SIG-M5 treated with dmso at 0.1 percent for 504 hours (cell line): ENCODE results near the gene CHST1.

Source experiments
- DNase-seq: peaks from one replicate; lab custom pipeline; 2025; ENCODE audit not compliant: unreplicated experiment; lab: John Stamatoyannopoulos, UW

Gene CHST1

DNA sequence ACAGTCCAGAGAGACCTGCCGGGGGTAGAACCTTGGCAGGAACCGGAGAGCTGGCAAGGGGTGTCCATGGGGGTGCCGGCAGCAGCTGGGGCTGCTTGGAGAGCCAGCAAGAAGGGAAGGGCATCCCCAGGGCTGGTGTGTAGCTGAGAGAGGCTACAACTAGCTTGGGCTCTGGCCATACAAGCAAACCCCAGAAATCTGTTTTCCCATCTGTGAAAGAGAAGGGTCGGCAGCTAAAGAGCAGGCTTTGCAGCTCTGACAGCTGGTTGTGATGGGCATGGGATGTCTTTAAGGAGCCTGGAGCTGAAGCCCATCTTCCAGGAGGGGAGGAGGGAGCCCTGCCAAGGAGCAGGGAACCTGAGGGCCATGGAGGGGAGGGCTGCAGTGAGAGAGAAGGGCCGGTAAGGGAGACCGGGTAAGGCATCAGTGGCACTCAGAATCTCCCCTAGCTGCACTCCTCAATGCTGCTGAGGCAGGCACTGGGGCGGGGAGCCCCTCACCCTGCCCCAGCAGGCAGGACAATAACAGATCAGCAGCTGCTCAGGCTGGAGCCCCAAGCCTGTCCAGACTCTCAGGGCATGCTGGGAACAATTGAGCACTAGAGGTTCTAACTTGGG is 3.9 kb downstream of the CHST1 start:
- DNase-seq, result no peak

DNA sequence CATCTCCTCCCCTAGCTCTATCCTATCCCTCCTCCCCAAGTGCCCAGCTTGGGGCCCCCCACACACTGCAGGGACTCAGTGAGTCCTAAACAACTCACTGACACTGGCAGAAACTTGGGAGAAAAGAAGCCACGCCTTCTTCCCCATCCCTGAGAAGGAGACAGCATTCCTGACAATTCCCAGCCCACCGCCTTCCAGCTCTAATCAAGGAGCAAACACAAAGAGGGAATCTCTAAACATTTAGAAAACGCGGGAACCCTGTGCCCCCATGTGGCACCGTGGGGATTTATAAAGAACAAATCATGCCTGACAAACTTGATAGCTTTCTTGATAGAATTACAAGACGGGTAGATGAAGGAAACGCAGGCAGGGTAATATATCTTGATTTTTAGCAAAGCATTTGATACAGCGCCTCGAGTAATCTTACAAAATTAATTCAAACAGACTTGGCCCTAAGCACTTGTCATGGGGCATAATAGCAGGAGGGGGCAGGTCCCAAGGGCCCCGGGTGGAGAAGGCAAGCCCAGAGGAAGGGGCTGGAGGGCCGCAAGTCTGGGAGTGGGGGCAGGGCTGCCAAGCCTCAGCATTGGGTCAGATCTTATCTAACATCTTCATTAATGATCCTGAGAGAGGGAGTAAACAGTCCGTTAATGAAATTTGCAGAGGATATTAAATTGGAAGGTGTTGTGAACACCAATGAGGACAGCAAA is 4.5 kb downstream of the CHST1 start:
- DNase-seq, result no peak

DNA sequence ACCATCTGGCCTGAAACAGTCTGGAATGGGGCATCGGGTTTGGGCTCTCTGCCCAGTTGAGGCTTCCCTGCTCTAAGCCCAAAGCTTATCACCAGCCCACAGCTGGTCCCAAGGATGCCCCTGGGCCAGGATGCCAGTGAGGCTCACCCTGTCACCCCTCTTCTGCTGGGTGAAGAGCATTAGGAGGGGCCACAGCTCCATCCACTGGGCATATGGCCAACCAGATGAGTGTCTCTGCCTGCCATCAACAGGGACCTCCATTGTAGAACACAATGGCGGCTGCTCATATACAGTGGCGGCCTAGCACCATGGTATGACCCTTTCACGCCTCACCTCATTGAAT is 5.6 kb downstream of the CHST1 start:
- DNase-seq, result no peak

DNA sequence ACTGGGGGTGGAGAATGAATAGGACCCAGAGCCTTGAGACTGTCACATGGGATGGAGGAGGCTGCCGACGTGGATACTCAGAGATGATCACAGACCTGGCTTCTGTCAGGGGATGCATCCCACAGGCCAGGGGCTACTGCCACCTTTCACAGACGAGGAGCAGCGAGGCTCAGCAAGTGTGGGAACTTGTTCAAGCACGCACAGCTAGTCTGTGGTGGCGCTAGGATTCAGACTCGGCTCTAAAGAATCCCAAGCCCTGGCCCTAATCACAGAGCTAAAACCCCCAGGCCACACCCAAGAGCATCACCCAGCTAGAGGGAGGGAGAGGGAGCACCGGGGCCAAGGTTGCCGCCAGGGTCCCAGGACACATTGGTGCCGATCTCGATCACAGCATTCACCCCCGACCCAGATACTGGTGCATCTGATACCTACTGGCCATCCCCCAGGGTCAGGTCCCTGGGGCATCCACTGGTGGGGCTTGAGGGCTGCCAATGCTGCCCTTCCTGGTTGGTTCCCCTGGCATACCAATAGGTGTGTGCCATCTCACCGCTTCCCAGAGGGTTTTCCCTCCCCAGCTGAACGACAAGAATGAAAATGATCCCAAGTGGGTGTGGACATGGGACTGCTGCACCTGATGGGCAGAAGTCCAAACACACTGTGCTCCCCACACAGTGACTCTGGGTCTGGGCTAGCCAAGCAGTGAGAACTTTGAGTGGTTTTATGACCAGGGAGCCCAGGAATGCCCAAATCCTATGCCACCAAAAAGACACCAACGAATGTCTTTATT is 6.2 kb downstream of the CHST1 start:
- no peak for DNase-seq

DNA sequence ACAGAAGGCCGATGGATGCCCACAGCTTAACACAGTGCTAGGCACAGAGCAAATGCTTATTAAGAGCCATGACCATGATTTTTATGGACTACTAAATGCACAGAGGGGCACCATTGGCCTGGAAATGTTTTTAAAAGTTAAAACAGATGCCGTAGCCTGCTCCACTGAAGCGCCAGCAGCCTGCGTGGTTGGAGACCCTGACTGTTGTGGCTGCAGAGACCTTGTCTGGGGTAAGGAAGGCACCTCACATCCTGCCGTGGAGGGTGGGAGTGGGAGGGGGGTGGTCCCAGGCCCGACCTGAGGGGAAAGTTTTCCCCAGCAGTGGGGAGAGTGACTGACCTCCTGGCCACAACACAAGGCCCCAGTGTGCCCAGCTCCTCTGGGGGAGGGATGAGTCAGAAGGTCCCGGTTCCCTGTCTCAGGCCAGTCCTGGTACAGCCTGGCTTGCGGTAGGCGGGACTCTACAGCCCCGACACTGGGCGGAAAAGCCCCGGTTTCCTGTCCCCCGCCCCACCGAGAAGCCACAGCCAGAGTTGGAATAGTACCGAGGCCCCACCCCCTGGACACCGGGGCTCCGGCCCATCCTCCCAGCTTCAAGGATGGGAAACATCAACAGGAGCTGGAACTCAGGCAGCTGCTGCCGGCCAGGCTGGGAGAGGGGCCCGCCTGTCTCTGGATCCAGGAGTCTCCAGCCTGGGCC is 7.0 kb downstream of the CHST1 start:
- DNase-seq, result no peak

DNA sequence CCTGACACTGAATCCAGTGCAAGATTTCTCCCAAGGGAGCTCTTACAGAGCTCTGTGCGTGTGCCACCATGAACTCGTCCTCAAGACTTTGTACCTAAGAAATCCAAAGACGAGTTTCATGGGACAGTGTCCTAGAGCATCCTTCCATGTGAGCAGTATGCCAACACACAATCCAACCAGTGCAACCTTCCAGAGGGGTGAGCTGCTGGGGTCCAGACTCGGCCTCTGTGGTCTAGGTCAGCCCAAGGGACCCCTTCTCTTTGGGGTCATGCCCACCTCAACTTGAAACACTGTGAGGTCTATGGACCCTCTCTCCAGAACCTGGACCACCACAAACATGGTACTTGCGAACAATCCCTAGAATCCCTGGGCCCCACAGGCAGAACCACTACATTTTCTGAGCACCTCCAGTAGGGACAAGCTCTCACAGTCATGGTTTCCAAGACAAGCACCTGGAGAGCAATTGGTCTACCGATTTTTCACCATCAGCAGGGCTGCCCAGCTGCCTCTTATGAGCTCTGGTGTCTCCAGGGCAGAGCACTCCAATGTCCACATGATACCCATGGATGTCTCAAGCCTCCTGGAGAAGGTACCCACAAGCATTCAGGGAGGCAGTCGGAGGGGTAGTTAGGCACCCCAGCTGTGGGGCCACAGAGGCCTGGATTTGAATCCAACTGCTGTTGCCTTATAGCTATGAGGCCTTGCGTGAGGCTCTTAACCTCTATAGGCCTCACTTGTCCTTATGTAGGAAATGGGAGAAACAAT is 7.7 kb downstream of the CHST1 start:
- no peak for DNase-seq

DNA sequence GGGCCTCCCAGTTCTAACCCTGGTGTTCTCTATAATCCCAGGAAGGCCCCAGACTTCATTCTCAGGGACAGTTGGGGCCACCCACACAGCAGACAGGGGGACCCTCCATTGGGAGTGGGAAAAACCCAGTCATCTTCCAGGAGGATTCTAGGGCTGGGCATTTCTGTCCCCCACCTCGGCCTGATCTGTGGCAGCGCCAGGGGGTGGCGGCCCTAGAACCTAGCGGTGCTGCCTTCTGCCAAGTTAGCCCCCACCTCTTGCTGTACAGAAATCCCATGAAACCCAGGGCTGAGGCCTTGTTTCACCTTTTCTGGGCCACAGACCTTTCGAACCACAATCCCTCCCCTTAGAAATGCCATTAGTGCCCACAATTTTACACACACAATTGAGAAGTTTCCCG is 9.6 kb downstream of the CHST1 start:
- no peak for DNase-seq

DNA sequence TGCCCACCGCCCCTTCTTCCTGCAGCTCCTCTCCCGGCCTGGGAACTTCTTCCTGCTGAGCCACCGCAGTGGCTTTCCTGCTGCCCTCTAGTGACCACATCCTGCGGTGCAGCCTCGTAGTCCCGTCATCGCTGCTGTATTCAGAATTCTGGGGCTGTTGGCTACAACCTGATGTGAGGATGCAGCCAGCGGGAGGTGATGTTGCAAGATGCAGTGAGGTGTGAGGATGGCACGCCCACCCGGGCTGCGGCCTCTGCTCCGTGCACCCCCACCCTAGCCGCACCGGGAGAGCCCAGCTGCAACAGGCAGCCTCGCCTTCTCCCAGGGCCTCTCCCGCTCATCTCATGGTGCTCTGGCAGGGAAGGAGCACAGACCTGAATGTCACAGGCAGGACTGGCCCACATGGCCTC is 10.1 kb downstream of the CHST1 start:
- peak; percentile 44 for DNase-seq

DNA sequence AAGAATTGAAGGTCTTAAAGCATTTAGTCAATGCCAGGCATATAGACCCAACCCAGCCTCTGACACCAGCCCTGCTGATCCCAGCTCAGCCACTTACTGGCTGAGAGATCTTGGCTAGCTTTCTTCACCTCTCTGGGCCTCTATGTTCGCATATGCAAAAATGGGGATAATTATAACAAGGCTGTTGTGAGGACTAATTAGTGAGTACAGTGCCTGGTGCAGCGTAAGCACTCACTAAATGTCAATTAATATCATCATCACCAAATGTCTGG is 10.5 kb downstream of the CHST1 start:
- DNase-seq, result no peak

DNA sequence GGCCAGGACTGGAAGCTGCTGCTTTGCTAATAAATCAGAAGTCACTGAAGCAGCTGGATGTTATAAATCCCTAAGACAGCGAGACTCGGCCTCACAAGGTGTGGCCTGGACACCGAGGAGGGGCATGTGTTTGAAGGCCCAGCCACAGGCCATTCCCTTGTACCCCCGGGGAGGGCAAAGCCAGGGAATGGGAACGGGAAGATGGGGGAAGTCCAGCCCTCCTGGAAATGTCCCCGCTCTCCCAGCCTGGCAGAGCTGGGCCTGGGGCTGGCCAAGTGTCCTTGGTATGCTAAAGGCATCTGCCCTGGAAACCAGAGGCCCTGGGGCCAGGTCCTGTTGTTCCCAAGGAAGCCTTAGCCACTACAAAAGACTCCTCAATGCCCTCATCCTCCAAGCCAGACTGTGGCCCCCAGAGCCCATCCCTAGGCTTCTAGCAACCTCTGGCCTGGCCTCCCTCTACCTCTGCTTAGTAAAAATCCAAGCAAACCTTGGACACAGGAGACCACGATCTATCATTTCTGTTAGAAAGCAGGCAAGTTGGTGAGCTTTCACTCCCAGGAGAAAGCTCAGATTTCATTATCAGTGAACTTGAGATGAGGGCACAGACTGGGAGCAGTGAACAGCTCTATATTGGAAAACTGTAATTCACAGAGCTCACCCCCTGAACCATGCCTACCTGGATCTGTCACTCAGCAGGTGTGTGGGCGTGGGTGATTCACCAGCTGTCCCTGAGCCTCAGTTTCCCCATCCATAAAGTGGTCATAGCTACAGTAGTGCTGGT is 11.0 kb downstream of the CHST1 start:
- DNase-seq, result no peak

DNA sequence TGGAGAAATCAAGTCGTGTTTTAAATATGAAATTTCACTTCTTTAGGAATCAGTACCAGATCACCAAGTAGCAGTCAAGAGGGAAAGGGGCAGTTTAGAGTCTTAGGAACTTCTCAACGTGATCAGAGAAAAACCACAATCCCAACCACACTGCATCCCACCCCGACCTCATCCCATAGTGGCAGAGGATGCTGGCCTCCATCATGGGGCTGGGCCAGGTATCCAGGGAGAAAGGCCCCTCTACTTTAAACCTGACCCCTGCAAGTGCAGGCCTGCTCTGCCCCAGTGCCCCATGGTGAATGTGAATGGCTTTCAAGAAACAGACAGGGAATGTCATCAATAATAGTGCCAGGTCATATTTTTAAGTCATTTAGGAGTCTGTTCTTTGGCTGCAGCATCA is 12.1 kb downstream of the CHST1 start:
- no peak for DNase-seq

DNA sequence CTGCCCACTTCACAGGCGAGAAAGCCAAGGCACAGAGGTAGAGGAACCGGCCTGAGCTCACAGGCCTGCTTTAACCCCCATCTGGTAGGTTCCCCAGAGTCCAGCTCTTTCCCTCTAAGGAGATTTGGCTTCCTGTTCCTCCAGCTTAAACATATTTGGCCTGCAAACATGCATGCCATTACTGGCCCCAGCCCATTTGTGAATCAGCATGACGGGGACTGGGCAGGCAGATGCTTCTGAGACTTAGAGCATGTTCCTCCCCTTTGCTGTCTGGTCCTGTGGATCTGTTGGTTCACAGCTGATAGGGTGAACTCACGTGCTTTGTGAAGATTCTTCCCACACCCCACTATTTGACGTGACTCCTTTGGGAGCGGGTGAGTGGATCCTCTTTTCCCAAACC is 12.6 kb downstream of the CHST1 start:
- DNase-seq, result no peak

DNA sequence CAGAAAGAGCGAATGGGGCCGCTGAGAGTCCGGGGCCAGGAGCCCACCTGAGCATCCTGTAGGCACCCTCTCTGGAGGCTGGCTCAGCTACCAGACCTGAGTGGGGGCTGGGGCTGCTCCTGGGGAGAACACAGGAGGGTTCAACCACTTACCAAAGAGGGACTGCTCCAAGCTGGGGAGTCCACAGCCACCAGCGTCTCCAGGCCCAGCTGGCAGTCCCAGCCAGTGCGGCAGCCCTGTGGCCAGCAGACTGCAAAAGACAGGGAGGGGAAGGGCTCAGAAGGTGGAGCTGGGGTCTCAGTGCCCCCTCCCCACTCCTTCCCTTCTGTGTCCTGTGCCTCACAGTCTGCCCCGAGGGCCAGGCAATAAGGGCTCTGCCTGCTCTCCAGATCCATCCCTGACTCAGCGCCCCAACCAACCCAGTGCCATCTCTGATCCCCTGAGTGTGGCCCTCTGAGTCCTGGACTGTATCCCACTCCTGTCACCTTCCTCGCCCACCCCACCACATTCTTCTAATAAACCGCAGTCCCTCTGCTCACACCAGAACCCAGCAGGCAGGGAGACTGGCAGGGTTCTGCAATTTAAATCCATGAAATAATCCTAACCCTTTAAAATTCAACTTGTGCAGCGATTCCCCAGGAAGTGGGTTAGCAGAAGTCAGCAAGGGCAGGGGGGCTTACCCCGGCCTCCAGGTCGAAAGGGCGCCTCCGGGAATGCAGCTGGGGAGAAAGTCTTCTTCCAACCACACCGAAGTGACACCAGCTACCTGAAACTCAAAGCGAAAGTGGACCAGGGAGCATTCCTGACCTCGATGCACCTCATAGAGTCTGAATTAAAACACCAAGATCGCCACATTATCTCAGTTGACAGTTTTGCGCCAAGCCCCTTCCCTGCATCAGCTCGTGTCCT is 13.3 kb downstream of the CHST1 start:
- DNase-seq, result no peak

DNA sequence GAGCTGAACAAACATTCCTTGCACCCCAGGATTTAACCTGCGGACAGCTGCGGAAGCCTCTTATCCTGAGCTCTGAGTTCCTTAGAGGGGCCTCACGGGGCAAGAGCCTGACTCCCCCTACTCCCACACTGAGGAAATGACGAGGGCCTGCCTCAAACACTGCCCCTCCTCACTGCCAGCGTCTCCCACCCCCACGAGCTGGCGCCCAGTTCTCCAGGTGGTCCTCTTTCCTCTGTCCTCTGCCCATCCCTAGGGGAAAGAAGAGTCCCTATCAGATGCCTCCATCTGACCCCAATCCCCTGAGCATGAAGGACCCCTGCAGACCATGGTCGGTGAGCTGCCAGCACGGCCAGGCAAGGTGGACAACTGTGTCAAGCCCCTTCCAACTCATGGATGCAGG is 14.3 kb downstream of the CHST1 start:
- DNase-seq, result no peak

DNA sequence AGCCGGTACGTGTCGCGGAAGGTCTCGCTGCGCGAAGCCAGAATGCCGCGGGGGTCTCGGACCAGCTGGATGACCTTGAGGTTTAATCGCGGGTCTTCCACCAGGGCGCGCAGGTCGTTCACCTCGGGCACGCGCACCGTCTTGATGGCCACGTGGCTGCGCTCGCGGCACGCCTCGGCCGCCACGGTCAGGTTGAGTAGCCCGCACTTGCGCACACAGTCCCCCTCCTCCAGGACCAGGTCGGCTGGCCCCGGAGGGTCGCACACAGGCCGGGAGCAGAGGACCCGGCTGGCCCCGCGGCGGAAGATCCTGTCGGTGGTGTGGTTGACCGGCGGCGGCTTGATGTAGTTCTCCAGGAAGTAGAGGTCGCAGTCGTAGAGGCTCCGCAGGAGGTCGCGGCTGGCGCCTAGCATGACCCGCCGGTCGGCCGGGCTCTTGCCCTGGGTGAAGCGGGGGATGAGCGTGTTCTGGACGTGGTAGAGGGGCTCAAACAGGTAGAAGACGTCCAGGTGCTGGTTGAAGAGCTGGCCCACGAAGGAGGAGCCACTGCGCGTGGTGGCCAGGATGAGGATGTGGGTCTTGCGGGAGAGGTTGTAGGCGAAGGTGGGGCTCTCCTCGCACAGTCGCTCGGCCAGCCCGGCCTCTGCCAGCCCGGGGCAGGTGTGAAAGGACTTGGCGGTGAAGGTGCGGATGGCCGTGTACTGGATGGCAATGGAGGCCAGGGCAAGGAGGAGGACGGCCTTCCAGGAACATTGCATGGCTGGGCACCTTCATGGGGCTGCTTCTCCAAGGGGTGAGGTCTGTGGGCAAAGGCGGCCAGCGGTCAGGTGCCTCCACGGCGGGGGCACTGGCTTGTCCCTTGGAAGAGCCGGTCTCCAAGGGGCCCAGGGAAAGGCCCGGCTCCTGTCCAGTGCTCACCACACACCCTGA is 15.0 kb downstream of the CHST1 start:
- DNase-seq, result no peak

DNA sequence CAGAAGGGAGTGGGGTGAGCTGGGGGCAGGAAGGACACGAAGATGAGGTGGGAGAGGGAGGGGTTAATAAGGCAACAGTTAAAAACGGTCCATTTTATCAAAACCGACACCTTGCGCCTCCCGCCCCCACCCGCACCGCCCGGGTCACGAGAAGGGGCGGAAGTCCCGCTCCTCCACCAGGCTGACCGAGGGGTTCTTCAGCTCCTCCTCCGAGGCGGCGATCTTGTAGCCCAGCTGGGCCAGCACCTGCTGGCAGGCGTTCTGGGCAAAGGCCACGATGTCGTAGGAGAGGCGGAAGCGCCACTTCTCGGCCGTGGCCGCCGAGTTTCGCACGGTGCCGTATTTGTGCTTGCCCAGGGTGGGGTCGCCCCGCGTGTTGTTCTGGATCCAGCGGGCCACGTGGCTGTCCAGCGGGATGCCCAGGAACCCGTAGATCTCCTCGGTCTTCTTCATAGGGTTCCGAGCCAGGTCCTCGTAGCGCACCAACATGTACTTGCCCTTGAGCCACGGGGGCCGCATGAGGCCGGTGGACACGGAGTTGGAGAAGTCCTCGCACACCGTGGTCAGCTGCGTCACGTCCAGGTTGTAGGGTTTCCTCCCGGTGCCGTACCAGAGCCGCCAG is 15.8 kb downstream of the CHST1 start:
- DNase-seq, result no peak

DNA sequence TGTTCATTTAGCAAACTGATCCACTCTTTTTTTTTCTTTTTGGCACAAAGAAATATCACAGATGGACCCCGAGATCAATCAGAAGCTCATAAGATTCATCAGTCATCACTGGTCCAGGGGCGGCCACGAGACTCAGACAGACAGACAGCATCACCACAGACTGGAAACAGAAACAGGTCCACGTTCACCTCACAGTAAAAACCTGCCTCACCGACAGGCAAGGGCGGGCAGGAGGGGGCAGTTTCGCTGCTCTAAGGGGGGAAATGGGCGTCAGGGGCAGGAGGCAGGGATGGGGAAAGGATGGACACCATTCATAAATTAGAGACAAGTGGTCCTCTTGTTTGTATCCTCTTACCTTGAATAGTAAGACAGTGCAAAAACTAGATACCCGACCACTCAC is 16.5 kb downstream of the CHST1 start:
- no peak for DNase-seq

DNA sequence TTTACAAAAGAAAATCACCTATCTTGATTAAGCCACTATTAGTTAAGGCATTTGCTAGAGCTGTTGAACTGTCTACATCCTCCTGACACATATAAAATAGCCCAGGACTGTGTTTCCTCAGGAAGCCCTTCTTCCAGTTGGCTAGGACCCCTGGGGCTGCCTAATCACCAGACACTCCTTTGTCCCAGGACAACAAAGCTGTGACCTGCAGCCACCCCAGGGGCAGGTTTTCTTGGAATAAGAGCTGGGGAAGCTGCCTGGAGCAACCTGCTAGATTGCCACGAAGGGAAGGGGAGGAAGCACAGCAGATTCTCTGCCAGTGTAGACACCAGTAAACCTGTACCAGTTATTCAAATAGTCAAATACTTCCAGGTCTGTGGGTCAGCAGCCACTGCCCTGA is 17.6 kb downstream of the CHST1 start:
- DNase-seq, result no peak
